HG02623 (cell line): ENCODE data around the gene NEXN.
"Not testable (repeated sequence)": the region's sequence is repeated elsewhere in the genome, so short reads cannot be mapped to it uniquely, and the experiment has no call there.

Source experiments
- ATAC-seq: cut with Tn5 transposase; IDR thresholded peaks from one replicate; pipeline ENCODE4 v1.9.1; 2021; ENCODE audit warnings: moderate library complexity; ENCODE audit not compliant: unreplicated experiment

The NEXN gene

GRCh38 chr1:77905603-77906002, 17.2 kb downstream of the NEXN start:
- no peak for ATAC-seq

GRCh38 chr1:77906019-77906545, 17.7 kb downstream of the NEXN start:
- ATAC-seq = no peak

DNA sequence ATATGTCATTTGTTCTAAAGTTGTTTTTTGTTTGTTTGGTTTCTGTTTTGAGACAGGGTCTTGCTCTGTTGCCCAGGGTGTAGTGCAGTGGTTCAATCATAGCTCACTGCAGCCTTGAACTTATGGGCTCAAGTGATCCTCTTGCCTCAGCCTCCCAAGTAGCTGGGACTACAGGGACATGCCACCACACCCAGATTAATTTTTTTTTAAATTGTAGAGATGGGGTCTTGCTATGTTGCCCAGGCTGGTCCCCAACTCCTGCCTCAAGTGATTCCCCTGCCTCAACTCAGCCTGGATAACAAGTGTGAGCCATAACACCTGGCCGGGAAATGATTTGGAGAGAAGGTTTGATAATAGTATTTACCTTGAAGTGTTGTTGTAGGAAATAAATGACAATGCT, 18.2 kb downstream of the NEXN start:
- ATAC-seq = no peak

- ATAC-seq = no peak
Observed at GRCh38 chr1:77910116-77910515, 21.7 kb downstream of the NEXN start.

DNA sequence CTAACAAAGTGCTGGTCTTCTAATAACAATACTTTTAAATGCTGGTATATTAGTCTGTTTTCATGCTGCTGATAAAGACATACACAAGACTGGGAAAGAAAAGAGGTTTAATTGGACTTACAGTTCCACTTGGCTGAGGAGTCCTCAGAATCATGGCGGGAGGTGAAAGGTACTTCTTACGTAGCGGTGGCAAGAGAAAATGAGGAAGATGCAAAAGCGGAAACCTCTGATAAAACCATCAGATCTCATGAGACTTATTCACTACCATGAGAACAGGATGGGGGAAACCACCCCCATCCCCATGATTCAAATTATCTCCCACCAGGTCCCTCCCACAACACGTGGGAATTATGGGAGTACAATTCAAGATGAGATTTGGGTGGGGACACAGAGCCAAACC, 30.5 kb downstream of the NEXN start:
- ATAC-seq = not testable (repeated sequence)

- ATAC-seq = no peak
Observed at GRCh38 chr1:77925518-77925917, 37.1 kb downstream of the NEXN start.

DNA sequence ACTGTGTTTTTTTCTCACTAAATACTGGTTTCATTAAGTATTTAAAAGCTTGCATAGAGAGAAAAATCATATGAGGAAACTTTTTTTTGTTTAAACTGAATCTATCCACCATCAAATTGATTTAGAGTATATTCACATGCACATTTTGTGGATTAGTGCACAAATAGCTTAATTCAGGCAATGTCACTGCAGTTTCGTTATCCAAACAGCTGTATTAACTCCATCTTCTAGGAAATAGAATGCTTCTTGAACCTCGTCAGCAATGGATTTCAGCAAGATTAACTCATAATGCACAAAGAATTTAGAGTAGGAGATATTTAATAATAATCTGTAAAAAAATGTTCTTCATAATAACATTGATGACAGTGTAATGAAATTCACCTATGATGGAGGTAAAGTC, 37.5 kb downstream of the NEXN start:
- ATAC-seq = no peak

GRCh38 chr1:77926561-77927357, 38.3 kb downstream of the NEXN start:
- no peak for ATAC-seq

DNA sequence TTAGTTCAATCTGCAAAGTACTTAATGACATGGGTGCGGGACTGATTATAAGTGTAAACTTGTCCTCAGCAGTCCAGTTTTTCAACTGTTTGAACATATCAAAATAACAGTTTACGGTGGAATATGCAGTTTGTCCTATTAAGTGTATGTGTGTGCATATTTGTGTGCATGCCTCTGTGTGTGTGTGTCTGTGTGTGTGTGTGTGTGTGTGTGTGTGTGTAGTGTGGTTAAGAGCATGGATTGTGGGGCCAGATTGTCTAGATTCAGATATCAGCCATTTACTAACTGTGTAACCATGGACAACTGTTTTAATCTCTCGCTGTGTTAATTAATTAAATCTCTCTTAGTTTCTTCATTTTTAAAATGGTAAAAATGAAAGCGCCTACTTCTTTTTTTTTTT, 39.0 kb downstream of the NEXN start:
- ATAC-seq = no peak

- ATAC-seq = no peak
Observed at GRCh38 chr1:77929806-77930205, 41.4 kb downstream of the NEXN start.

DNA sequence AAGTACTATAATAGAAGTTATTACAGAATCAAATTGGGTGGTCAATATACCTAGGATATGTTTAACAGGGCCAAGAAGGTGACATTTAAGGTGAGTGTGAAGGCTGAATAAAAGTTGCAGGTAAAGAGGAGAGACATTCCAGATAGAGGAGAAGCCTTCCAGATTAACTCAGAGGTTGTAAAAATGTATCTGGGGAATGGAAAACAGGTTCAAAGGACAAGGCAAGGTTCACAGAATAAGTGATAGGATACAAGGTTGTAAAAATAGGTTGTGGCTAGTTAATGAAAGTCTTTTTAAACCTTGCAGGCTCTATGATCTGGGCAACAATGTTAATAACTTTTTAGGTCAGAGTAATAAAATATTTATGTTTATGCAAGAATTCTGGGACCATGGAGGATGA, 50.2 kb downstream of the NEXN start:
- no peak for ATAC-seq

- no peak for ATAC-seq
Observed at GRCh38 chr1:77940921-77941570, 52.6 kb downstream of the NEXN start.

- ATAC-seq = no peak
Observed at GRCh38 chr1:77942400-77943140, 54.1 kb downstream of the NEXN start.

DNA sequence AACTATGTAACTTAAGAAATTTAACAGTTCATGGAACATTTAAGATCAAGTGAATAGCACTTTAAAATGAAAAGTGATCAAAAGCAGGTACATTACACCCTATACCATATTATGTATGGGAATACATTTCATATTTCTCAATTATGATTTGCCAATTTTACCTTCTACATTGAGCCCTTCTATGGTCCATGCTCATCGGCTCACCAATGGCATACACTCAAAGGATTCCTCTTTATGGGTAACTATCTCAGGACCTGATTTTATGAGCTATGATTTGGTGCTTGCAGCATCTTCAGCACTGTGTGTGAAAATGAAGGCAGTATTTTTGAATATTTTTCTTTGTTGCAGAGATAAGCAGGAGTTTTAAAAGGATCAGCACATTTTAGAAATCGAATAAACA, 56.9 kb downstream of the NEXN start:
- no peak for ATAC-seq

- no peak for ATAC-seq
Observed at GRCh38 chr1:77948841-77949424, 60.5 kb downstream of the NEXN start.

- ATAC-seq = peak; percentile 63
Observed at GRCh38 chr1:77950873-77951272, 62.4 kb downstream of the NEXN start.

DNA sequence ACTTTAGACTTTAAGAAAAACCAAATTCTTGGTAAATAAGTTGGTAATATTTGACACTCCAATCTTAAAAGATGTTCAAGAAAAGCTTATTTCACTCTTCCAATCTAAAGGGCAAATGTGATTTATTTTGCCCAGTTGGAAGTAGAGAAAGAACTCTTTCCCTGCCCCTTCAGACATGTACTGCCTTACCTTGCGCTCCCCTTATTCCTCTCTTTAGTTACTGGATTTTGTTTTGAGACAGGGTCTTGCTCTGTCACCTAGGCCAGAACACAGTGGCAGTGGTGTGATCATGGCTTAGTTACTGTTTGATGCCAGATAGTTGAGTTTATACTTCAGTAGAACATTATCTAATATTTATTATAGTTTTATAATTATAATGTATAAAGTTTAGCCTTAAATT, 62.9 kb downstream of the NEXN start:
- no peak for ATAC-seq

DNA sequence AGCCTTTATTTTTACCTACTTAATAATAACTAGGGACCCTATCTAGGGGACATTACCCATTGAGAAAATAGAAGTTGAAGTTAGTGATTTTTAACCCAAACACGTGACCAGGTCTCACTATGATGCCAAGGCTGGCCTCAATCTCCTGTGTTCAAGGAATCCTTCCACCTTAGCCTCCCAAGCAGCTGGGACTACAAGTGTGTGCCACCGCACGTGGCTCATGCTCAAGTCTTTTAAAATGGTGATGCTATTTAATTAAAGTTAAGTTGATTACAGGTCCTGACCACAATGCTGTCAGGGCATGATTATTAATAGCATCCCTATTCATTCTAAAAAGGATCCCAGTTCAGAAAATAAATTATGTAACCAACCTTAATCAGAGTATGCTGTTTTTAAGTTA, 65.5 kb downstream of the NEXN start:
- ATAC-seq = no peak

DNA sequence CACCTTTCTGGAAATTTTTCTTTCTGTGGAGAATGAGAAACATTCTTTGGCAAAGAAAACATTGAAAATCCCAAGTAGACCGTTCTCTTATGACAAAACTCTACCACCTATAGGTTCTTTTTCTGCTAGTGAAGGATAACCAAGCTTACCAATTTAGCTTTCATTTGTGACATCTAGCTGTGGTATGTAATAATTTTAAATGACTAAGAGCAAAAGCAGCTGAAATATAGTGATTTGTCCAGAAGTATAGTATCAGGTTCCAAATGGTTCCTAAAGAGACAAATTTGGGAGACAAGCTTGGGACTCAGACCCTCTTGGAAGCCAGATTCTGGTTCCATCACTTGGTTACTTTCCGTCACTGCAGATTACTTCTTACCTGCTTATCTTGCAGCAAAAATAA, 66.1 kb downstream of the NEXN start:
- no peak for ATAC-seq

GRCh38 chr1:77955709-77956108, 67.3 kb downstream of the NEXN start:
- ATAC-seq = no peak

GRCh38 chr1:77956464-77956863, 68.0 kb downstream of the NEXN start:
- ATAC-seq = no peak
